Measurements from ENCODE around the gene LRP1B.

LRP1B gene

GRCh38 chr2:141767691-141768090, 363.1 kb downstream of the LRP1B start:
- no peak for DNase-seq (ENCODE audit: low read depth)

GRCh38 chr2:141767051-141767450, 363.8 kb downstream of the LRP1B start:
- no peak for DNase-seq (ENCODE audit: low read depth)

- no peak for DNase-seq (ENCODE audit: low read depth)
Measured at GRCh38 chr2:141766225-141766624, 364.6 kb downstream of the LRP1B start.

GRCh38 chr2:141748616-141749015, 382.2 kb downstream of the LRP1B start:
- DNase-seq (ENCODE audit: low read depth), result no peak

- DNase-seq (ENCODE audit: low read depth), result no peak
Measured at GRCh38 chr2:141741652-141742051, 389.2 kb downstream of the LRP1B start.

GRCh38 chr2:141737492-141738255, 393.1 kb downstream of the LRP1B start:
- no peak for DNase-seq (ENCODE audit: low read depth)

GRCh38 chr2:141736466-141736865, 394.4 kb downstream of the LRP1B start:
- DNase-seq (ENCODE audit: low read depth), result no peak

GRCh38 chr2:141728886-141729285, 401.9 kb downstream of the LRP1B start:
- DNase-seq (ENCODE audit: low read depth), result no peak

GRCh38 chr2:141728142-141728541, 402.7 kb downstream of the LRP1B start:
- no peak for DNase-seq (ENCODE audit: low read depth)

GRCh38 chr2:141724426-141724825, 406.4 kb downstream of the LRP1B start:
- DNase-seq (ENCODE audit: low read depth), result no peak

GRCh38 chr2:141723814-141724213, 407.0 kb downstream of the LRP1B start:
- DNase-seq (ENCODE audit: low read depth), result no peak

GRCh38 chr2:141720476-141720875, 410.3 kb downstream of the LRP1B start:
- DNase-seq (ENCODE audit: low read depth), result no peak

- no peak for DNase-seq (ENCODE audit: low read depth)
Measured at GRCh38 chr2:141714496-141714895, 416.3 kb downstream of the LRP1B start.

- DNase-seq (ENCODE audit: low read depth), result no peak
Measured at GRCh38 chr2:141711627-141712026, 419.2 kb downstream of the LRP1B start.

- DNase-seq (ENCODE audit: low read depth), result no peak
Measured at GRCh38 chr2:141710589-141711239, 420.1 kb downstream of the LRP1B start.

- no peak for DNase-seq (ENCODE audit: low read depth)
Measured at GRCh38 chr2:141709756-141710155, 421.1 kb downstream of the LRP1B start.

GRCh38 chr2:141707486-141707885, 423.3 kb downstream of the LRP1B start:
- no peak for DNase-seq (ENCODE audit: low read depth)

GRCh38 chr2:141704541-141704940, 426.3 kb downstream of the LRP1B start:
- no peak for DNase-seq (ENCODE audit: low read depth)

GRCh38 chr2:141703501-141703900, 427.3 kb downstream of the LRP1B start:
- no peak for DNase-seq (ENCODE audit: low read depth)

GRCh38 chr2:141701618-141702017, 429.2 kb downstream of the LRP1B start:
- no peak for DNase-seq (ENCODE audit: low read depth)

GRCh38 chr2:141699573-141699972, 431.2 kb downstream of the LRP1B start:
- DNase-seq (ENCODE audit: low read depth), result no peak

- DNase-seq (ENCODE audit: low read depth), result no peak
Measured at GRCh38 chr2:141698500-141698899, 432.3 kb downstream of the LRP1B start.

GRCh38 chr2:141697035-141697434, 433.8 kb downstream of the LRP1B start:
- no peak for DNase-seq (ENCODE audit: low read depth)

- DNase-seq (ENCODE audit: low read depth), result no peak
Measured at GRCh38 chr2:141694180-141694579, 436.6 kb downstream of the LRP1B start.
